Cardiac muscle cell (in vitro differentiated cells and primary cell): ENCODE data around the gene BCL7C. TPM values are rescaled to one million over a fixed set of nuclear protein-coding genes. Genes with fewer than 3 reads are reported as not detected.
A peak's percentile ranks its signal among the peaks of the same experiment; 100 is the strongest.

Experiments
- DNase-seq, 2 donors: peaks; one replicate each; pipeline versions ENCODE4 v3.0.0 to v3.0.0-alpha.2; 2010 to 2017; ENCODE audit warnings: low read depth in 1 of 2, low spot score in 1 of 2
- H3K27ac ChIP-seq: fragments of 200-600 bp; sonication (generic); 2 replicates; pipeline ENCODE4 v1.5.1; 2016
- H3K27me3 ChIP-seq: fragments of 200-600 bp; sonication (generic); 2 replicates; pipeline ENCODE4 v1.6.0; 2016; ENCODE audit warnings: control low read depth
- H3K36me3 ChIP-seq: fragments of 200-600 bp; sonication (generic); 2 replicates; pipeline ENCODE4 v1.5.1; 2016; ENCODE audit warnings: control low read depth
- H3K4me1 ChIP-seq: fragments of 200-600 bp; sonication (generic); 2 replicates; pipeline ENCODE4 v1.8.1; 2017; ENCODE audit warnings: low read depth, mild to moderate bottlenecking, mixed run types
- H3K4me3 ChIP-seq: fragments of 200-600 bp; sonication (generic); 2 replicates; pipeline ENCODE4 v1.5.1; 2016; ENCODE audit warnings: mild to moderate bottlenecking
- H3K9me3 ChIP-seq: fragments of 200-600 bp; sonication (generic); 2 replicates; pipeline ENCODE4 v1.5.1; 2017; ENCODE audit warnings: low read depth, mild to moderate bottlenecking, control low read depth
- polyA plus RNA-seq: library from polyadenylated mRNA; unstranded; fragments of >200 nt; fragmentation: Nextera tagmentation; extraction: Ambion mirVana; gene quantifications from 2 replicates; pipeline ENCODE4 v1.2.1, GENCODE V29; 2016
- total RNA-seq: library from RNA; depleted of rRNA; stranded (reverse); fragments of >200 nt; gene quantifications from 2 replicates; pipeline ENCODE4 v1.2.3, GENCODE V29; 2016
- TF ChIP-seq, protein P1 (sequence below): IDR thresholded peaks from 2 replicates; pipeline ENCODE4 v1.5.1; 2012; ENCODE audit warnings: low read depth, mild to moderate bottlenecking, low read length

The BCL7C gene
- total and polyA plus RNA-seq, 2 experiments from 2014 or later, result 39.8 to 60.6 TPM

DNA sequence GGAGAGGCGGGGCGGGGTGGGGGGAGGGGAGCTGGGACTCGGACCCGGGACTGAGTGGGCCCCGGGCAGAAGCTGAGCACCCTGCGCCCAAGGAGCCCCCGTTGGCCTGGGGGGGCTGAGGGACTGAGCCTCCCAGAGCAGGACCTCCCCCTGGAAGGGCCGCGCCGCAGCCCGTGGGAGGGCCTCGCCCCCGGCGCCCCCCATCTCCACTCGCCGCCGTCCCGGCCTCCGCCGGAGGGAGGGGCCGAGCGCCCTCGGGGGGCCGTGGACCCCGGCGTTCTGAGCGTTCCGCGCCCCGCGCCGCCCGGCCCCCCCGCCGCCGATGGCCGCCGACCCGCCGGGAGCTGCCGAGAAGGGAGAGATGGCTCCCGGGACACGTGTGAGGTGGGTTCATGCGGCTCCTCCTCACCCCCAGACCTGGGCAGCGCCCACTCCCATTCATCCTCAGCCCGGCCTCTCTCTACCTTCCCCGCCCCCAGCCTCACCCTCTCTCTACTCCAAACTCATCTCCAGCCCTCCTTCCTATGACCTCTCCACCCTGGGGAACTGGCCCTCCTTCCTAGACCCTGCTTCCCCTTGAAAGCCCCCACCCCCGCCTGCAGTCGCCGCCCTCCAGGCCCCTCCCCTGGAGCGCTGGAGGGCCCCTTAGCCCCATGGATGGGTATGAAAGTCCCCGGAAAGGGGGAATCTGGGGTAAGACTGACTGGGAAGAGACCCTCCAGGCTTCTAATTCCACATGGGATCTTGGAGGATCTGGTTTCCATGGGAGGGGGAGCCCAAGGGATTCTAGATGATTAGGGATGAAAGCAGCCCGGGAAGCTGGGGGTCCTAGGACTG lies 30.4 kb upstream of the BCL7C start:
- peak overlapping the region; percentile 66 for H3K27ac ChIP-seq
- no peaks in the 10 kb centered on the region for H3K36me3 ChIP-seq
- peaks cover 3% of the 10 kb centered on the region for H3K4me1 ChIP-seq
- H3K27me3 ChIP-seq, result no peaks in the 10 kb centered on the region
- peak in 1 of 2 donors; percentile 42 for DNase-seq
- no peaks in the 10 kb centered on the region for H3K9me3 ChIP-seq
- H3K4me3 ChIP-seq, result peak overlapping the region; percentile 77
- TF ChIP-seq, protein P1, sequence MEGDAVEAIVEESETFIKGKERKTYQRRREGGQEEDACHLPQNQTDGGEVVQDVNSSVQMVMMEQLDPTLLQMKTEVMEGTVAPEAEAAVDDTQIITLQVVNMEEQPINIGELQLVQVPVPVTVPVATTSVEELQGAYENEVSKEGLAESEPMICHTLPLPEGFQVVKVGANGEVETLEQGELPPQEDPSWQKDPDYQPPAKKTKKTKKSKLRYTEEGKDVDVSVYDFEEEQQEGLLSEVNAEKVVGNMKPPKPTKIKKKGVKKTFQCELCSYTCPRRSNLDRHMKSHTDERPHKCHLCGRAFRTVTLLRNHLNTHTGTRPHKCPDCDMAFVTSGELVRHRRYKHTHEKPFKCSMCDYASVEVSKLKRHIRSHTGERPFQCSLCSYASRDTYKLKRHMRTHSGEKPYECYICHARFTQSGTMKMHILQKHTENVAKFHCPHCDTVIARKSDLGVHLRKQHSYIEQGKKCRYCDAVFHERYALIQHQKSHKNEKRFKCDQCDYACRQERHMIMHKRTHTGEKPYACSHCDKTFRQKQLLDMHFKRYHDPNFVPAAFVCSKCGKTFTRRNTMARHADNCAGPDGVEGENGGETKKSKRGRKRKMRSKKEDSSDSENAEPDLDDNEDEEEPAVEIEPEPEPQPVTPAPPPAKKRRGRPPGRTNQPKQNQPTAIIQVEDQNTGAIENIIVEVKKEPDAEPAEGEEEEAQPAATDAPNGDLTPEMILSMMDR, result no peak

DNA sequence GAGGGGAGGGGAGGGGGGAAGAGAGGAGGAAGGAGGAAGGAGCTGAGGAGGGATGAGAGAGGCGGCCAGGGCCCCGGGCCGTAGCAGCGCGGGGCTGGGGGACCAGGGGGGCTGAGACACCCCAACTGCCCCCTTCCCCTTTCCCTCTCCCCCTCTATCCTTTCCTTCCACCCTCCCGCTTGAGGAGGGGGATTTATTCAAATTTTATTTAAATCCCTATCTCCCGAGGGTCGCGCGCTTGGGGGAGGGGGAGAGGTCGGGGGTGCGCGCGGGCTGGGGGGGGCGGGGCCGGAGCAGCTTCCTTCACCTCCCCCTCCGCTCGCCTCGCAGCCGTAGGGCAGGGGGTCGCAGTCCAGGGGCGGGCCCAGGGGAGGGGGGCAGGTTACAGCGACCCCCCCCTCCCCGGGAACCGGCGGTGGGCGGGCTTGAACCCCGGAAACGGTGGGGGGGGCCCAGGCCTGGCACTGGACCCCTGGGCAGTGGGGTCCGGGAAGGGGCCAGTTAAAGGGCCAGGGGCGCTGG lies 29.7 kb upstream of the BCL7C start, which contains the start of gene FBXL19:
Gene FBXL19, plus strand, starts transcription at position 19 of the 522 bp plus-strand sequence. CDS start 2,183 bp downstream, outside the sequence.
- peaks cover 3% of the 10 kb centered on the region for H3K4me1 ChIP-seq
- DNase-seq, result peak in 1 of 2 donors; percentile 78
- peak within 1 kb of the TSS; percentile 98 for H3K27ac ChIP-seq
- no peaks in the 10 kb centered on the region for H3K9me3 ChIP-seq
- H3K4me3 ChIP-seq, result peak within 1 kb of the TSS; percentile 77
- no peaks in the 10 kb centered on the region for H3K36me3 ChIP-seq
- no peaks in the 10 kb centered on the region for H3K27me3 ChIP-seq
- TF ChIP-seq, protein P1, result no peak

DNA sequence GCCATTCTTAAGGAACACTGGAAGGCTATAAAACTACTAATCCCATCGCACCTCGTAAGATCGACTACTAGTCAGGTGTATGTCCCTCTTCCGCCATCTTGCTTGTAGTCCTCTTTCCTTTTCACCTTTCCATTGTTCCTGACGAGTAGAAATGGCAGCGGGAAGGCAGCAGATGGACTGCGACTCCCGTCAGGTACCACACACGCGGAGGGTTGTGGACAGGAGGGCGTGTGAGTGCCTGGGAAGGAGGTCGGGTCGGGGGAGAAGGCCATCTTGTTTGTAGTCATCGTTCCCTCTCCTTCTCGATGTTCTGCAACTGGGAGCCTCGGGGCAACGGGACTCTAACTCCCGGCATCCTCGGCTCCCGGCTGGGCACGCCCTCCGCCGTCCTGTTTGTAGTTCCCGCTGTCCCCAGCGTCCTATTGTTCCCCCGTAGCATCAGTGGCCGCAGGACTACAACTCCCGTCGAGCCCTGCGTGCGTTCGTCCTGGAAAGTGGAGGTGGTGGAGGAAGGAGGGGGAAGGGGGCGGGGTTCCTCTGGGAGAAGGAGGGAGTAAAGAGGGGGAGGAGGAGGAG lies 29.2 kb upstream of the BCL7C start:
- H3K9me3 ChIP-seq, result no peaks in the 10 kb centered on the region
- TF ChIP-seq, protein P1, result no peak
- peak; percentile 99 to 100 for DNase-seq

GRCh38 chr16:30922420-30922959 lies 28.6 kb upstream of the BCL7C start:
- Histone ChIP-seq H3K27me3 (no peaks in the 10 kb centered on the region), H3K4me1 (peaks cover under 1% of the 10 kb centered on the region), H3K36me3 (no peaks in the 10 kb centered on the region), H3K27ac (peak overlapping the region; percentile 98), H3K4me3 (peak overlapping the region; percentile 77), H3K9me3 (no peaks in the 10 kb centered on the region)
- DNase-seq, result peak; percentile 99 to 100
- TF ChIP-seq, protein P1, result no peak

More for the DNA sequence above, 29.2 kb upstream of the BCL7C start:
- H3K27ac ChIP-seq, result peak overlapping the region; percentile 98
- peaks cover 3% of the 10 kb centered on the region for H3K4me1 ChIP-seq
- peak overlapping the region; percentile 77 for H3K4me3 ChIP-seq
- no peaks in the 10 kb centered on the region for H3K27me3 ChIP-seq
- H3K36me3 ChIP-seq, result no peaks in the 10 kb centered on the region

DNA sequence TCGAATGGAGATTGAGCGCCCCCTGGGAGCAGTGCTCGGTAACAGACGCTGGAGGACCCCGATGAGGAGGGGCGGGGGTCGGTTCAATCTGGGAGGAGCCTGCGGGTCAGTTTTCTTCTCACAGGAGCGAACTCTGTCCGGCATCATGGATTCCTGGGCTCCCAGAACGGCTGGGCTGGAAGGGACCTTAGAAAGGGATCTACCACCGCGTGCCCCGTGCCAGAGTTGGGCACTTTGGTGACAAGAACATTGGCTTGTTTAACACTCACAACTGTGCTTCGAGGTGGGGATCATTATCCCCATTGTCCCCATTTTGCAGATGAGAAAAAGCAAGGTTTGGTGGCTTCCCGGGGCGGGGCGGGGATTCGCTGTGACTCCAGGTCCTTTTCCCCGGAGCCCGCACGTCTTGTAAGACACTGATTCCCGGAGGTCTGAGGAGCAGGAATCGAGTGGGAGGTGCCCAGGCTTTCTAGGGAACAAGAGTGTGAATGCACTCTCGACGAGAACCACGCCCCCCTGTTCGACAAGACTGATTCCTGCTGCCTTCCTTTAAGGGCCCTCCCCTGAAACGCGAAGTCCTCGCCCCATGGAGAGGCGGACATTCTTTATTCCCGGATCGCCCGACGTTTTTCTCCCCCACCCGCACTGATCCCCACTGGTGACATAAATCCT lies 28.0 kb upstream of the BCL7C start:
- H3K4me1 ChIP-seq, result no peaks in the 10 kb centered on the region
- peak; percentile 95 to 97 for DNase-seq
- H3K36me3 ChIP-seq, result no peaks in the 10 kb centered on the region
- peak overlapping the region; percentile 88 for H3K27ac ChIP-seq
- H3K27me3 ChIP-seq, result no peaks in the 10 kb centered on the region
- TF ChIP-seq, protein P1, result peak; percentile 91
- H3K4me3 ChIP-seq, result peak overlapping the region; percentile 52
- H3K9me3 ChIP-seq, result no peaks in the 10 kb centered on the region
